Calu3 (cell line): ENCODE results near the gene ZNF740. TPM values are rescaled to one million over a fixed set of nuclear protein-coding genes. Genes with fewer than 3 reads are reported as not detected.

Source experiments
- BruUV-seq: library from RNA; stranded (reverse); fragments of 400-500 nt; replicated peaks from 2 replicates; lab custom pipeline; 2021; lab: Mats Ljungman, UMichigan
- CTCF ChIA-PET: fragments of 300-600 bp; sonication (Branson Sonifier 250); formaldehyde crosslinking; loops from one replicate; lab custom pipeline; 2022; ENCODE audit warnings: antibody characterized with exemption; lab: Charles Lee
- DNase-seq: peaks from one replicate; pipeline ENCODE4 v3.0.0; 2022
- H3K27ac Mint-ChIP-seq: one replicate; pipeline ENCODE4 v1.8.0; 2022; ENCODE audit warnings: mixed read lengths; ENCODE audit not compliant: unreplicated experiment
- H3K27me3 Mint-ChIP-seq: one replicate; pipeline ENCODE4 v1.8.0; 2022; ENCODE audit warnings: mixed read lengths; ENCODE audit not compliant: unreplicated experiment
- H3K36me3 Mint-ChIP-seq: one replicate; pipeline ENCODE4 v1.8.0; 2022; ENCODE audit warnings: mild to moderate bottlenecking, moderate library complexity, mixed read lengths; ENCODE audit not compliant: insufficient read depth, unreplicated experiment
- H3K4me1 Mint-ChIP-seq: one replicate; pipeline ENCODE4 v1.8.0; 2022; ENCODE audit warnings: mild to moderate bottlenecking, low read depth, mixed read lengths; ENCODE audit not compliant: unreplicated experiment
- H3K4me3 Mint-ChIP-seq: one replicate; pipeline ENCODE4 v1.8.0; 2022; ENCODE audit warnings: mild to moderate bottlenecking, low read depth, moderate library complexity, mixed read lengths; ENCODE audit not compliant: unreplicated experiment
- H3K9me3 Mint-ChIP-seq: one replicate; pipeline ENCODE4 v1.8.0; 2022; ENCODE audit warnings: low read depth, mixed read lengths; ENCODE audit not compliant: unreplicated experiment
- CTCF ChIP-seq: fragments of 200-600 bp; IDR thresholded peaks from one replicate; pipeline ENCODE4 v1.8.0; 2022; ENCODE audit warnings: antibody characterized with exemption; ENCODE audit not compliant: unreplicated experiment
- intact Hi-C: fragments of 100-400 bp; cut with micrococcal nuclease; formaldehyde crosslinking; loops from one replicate; pipeline ENCODE4 v1.10.0; 2022; ENCODE audit not compliant: unreplicated experiment
- total RNA-seq: library from RNA; stranded (reverse); gene quantifications from 2 replicates; pipeline ENCODE4 v1.2.3, GENCODE V29; 2022

The ZNF740 gene
- total RNA-seq, 1 experiment from 2014 or later, result 32.7 TPM

GRCh38 chr12:53152390-53152789 is 28.1 kb upstream of the ZNF740 start:
- Mint-ChIP-seq H3K4me1 (no peaks in the 10 kb centered on the region), H3K27me3 (no peaks in the 10 kb centered on the region), H3K4me3 (no peak overlapping the region), H3K9me3 (no peaks in the 10 kb centered on the region), H3K36me3 (no peaks in the 10 kb centered on the region), H3K27ac (no peak overlapping the region)
- DNase-seq, result no peak
- intact Hi-C loops, result no loop called here
- no peak for TF ChIP-seq CTCF
- CTCF ChIA-PET, result no interaction called here
- BruUV-seq, result no TSS peak

GRCh38 chr12:53159195-53159839 is 21.2 kb upstream of the ZNF740 start:
- peak; percentile 77 for DNase-seq
- Mint-ChIP-seq H3K4me1 (no peaks in the 10 kb centered on the region), H3K4me3 (no peak overlapping the region), H3K27ac (no peak overlapping the region), H3K27me3 (no peaks in the 10 kb centered on the region), H3K9me3 (no peaks in the 10 kb centered on the region), H3K36me3 (no peaks in the 10 kb centered on the region)
- intact Hi-C loops, result no loop called here
- peak; percentile 89 for TF ChIP-seq CTCF
- no TSS peak for BruUV-seq
- CTCF ChIA-PET, result interaction anchor here (0.9 to 1.3 kb wide), 5 partner anchors 21 to 186 kb away, joined by 3 to 6 read pairs (median 5); partner anchors contain the start of genes AAAS and ZNF740

GRCh38 chr12:53160000-53160399 is 20.5 kb upstream of the ZNF740 start:
- no peak overlapping the region for H3K4me3 Mint-ChIP-seq

GRCh38 chr12:53160673-53161072 is 19.8 kb upstream of the ZNF740 start:
- no TSS peak for BruUV-seq
- H3K36me3 Mint-ChIP-seq, result no peaks in the 10 kb centered on the region
- H3K27me3 Mint-ChIP-seq, result no peaks in the 10 kb centered on the region
- H3K4me3 Mint-ChIP-seq, result no peak overlapping the region
- intact Hi-C loops, result no loop called here
- H3K9me3 Mint-ChIP-seq, result no peaks in the 10 kb centered on the region
- CTCF ChIA-PET, result no interaction called here
- DNase-seq, result no peak
- no peaks in the 10 kb centered on the region for H3K4me1 Mint-ChIP-seq
- H3K27ac Mint-ChIP-seq, result no peak overlapping the region
- no peak for TF ChIP-seq CTCF

More at GRCh38 chr12:53160000-53160399, 20.5 kb upstream of the ZNF740 start:
- Mint-ChIP-seq H3K4me1 (no peaks in the 10 kb centered on the region), H3K27me3 (no peaks in the 10 kb centered on the region), H3K9me3 (no peaks in the 10 kb centered on the region), H3K27ac (no peak overlapping the region), H3K36me3 (no peaks in the 10 kb centered on the region)
- intact Hi-C loops, result no loop called here
- DNase-seq, result no peak
- no TSS peak for BruUV-seq
- CTCF ChIA-PET, result interaction anchor here (0.9 to 1.3 kb wide), 4 partner anchors 20 to 185 kb away, joined by 3 to 5 read pairs (median 4); partner anchors contain the start of genes AAAS and ZNF740
- TF ChIP-seq CTCF, result no peak
